ENCODE data around the gene PADI1.

Gene PADI1

GRCh38 chr1:17270891-17271765, 66.2 kb downstream of the PADI1 start:
- ChIA-PET POLR2A (no interaction called here), CTCF (interaction anchor here (0.7 to 1.8 kb wide), 4 partner anchors 20 to 179 kb away, joined by 3 to 6 read pairs (median 5); no protein-coding TSS in a partner anchor)
- Histone ChIP-seq H3K4me3 (ENCODE audit: low read depth, low read length) (no peak overlapping the region), H3K36me3 (ENCODE audit: control insufficient read depth in 2 of 2, insufficient read depth in 1 of 2, low read length in 2 of 2) (no peaks in the 10 kb centered on the region), H3K9me3 (ENCODE audit: control insufficient read depth, insufficient read depth, low read depth, low read length) (no peaks in the 10 kb centered on the region), H3K27ac (ENCODE audit: extremely low read depth, low read depth, low read length) (no peak overlapping the region), H3K4me1 (ENCODE audit: control insufficient read depth, insufficient read depth, low read length) (no peaks in the 10 kb centered on the region)
- no peak for TF ChIP-seq ZNF776 (tag by site-specific recombination; IDR thresholded peaks at IDR 0.05; ENCODE audit: borderline replicate concordance)
- no peak for TF ChIP-seq ZNF792 (tag by site-specific recombination; IDR thresholded peaks at IDR 0.05)
- TF ChIP-seq ZNF248 (tag by site-specific recombination; IDR thresholded peaks at IDR 0.05): no peak
- no peak for TF ChIP-seq ZNF239 (tag by site-specific recombination; IDR thresholded peaks at IDR 0.05)
- TF ChIP-seq ZFHX2 (tag by site-specific recombination; conservative IDR thresholded peaks at IDR 0.05): no peak
- TF ChIP-seq ZNF211 (tag by site-specific recombination; IDR thresholded peaks at IDR 0.05; ENCODE audit: low read depth): no peak
- no peak for TF ChIP-seq ZNF16 (tag by site-specific recombination; IDR thresholded peaks at IDR 0.05; ENCODE audit: low read depth)
- TF ChIP-seq ZNF140 (tag by site-specific recombination; IDR thresholded peaks at IDR 0.05): no peak
- no peak for TF ChIP-seq ZNF654 (tag by site-specific recombination; IDR thresholded peaks at IDR 0.05; ENCODE audit: low read depth)
- TF ChIP-seq, protein P1, sequence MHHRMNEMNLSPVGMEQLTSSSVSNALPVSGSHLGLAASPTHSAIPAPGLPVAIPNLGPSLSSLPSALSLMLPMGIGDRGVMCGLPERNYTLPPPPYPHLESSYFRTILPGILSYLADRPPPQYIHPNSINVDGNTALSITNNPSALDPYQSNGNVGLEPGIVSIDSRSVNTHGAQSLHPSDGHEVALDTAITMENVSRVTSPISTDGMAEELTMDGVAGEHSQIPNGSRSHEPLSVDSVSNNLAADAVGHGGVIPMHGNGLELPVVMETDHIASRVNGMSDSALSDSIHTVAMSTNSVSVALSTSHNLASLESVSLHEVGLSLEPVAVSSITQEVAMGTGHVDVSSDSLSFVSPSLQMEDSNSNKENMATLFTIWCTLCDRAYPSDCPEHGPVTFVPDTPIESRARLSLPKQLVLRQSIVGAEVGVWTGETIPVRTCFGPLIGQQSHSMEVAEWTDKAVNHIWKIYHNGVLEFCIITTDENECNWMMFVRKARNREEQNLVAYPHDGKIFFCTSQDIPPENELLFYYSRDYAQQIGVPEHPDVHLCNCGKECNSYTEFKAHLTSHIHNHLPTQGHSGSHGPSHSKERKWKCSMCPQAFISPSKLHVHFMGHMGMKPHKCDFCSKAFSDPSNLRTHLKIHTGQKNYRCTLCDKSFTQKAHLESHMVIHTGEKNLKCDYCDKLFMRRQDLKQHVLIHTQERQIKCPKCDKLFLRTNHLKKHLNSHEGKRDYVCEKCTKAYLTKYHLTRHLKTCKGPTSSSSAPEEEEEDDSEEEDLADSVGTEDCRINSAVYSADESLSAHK (tag by site-specific recombination; IDR thresholded peaks at IDR 0.05): no peak
- TF ChIP-seq ZNF768 (tag by site-specific recombination; IDR thresholded peaks at IDR 0.05): no peak
- no peak for TF ChIP-seq ZNF658 (tag by site-specific recombination; IDR thresholded peaks at IDR 0.05)
- no peak for TF ChIP-seq ZNF404 (tag by site-specific recombination; IDR thresholded peaks at IDR 0.05)
- TF ChIP-seq ZNF2 (tag by site-specific recombination; IDR thresholded peaks at IDR 0.05): no peak
- TF ChIP-seq ZNF274 (IDR thresholded peaks at IDR 0.05; ENCODE audit: low read length): no peak
- no peak for TF ChIP-seq ZNF274 (tag by site-specific recombination; IDR thresholded peaks at IDR 0.05; ENCODE audit: borderline replicate concordance)
- no peak for TF ChIP-seq ZSCAN23 (tag by site-specific recombination; IDR thresholded peaks at IDR 0.05)
- no peak for TF ChIP-seq ZNF624 (tag by site-specific recombination; IDR thresholded peaks at IDR 0.05)
- no peak for TF ChIP-seq ZIC2 (tag by site-specific recombination; IDR thresholded peaks at IDR 0.05)
- no peak for TF ChIP-seq ZBTB6 (tag by site-specific recombination; IDR thresholded peaks at IDR 0.05)

GRCh38 chr1:17272066-17272465, 67.1 kb downstream of the PADI1 start:
- ChIA-PET CTCF (interaction anchor here (0.6 to 1.8 kb wide), 5 partner anchors 19 to 147 kb away, joined by 3 to 6 read pairs (median 5); no protein-coding TSS in a partner anchor), POLR2A (no interaction called here)
- Histone ChIP-seq H3K4me3 (ENCODE audit: low read depth, low read length) (no peak overlapping the region), H3K27ac (ENCODE audit: extremely low read depth, low read depth, low read length) (no peak overlapping the region), H3K4me1 (ENCODE audit: control insufficient read depth, insufficient read depth, low read length) (no peaks in the 10 kb centered on the region), H3K36me3 (ENCODE audit: control insufficient read depth in 2 of 2, insufficient read depth in 1 of 2, low read length in 2 of 2) (no peaks in the 10 kb centered on the region), H3K9me3 (ENCODE audit: control insufficient read depth, insufficient read depth, low read depth, low read length) (no peaks in the 10 kb centered on the region)
- TF ChIP-seq ZNF623 (tag by site-specific recombination; IDR thresholded peaks at IDR 0.05) (peak; percentile 42; the same call in 1 of the 2 replicates), ZNF544 (tag by site-specific recombination; IDR thresholded peaks at IDR 0.05) (no peak)

Data from HEK293 (cell line).